Cardiac fibroblast (primary cell): ENCODE measurements around the gene PLEKHA8.

Source experiments
- DNase-seq, 2 donors: peaks; one replicate each; pipeline versions ENCODE4 v3.0.0 to v3.0.0-alpha.2; 2010; ENCODE audit warnings: low read depth in 2 of 2
- H3K4me3 ChIP-seq, 2 donors: replicated peaks in 1 of 2; 1 replicate in 1 of 2; 2 replicates in 1 of 2; pipeline ENCODE4 v1.5.1; 2011; ENCODE audit warnings: low read depth in 2 of 2, low read length in 2 of 2, mild to moderate bottlenecking in 2 of 2, moderate library complexity in 1 of 2
- CTCF ChIP-seq: IDR thresholded peaks from one replicate; pipeline ENCODE4 v1.5.1; 2011; ENCODE audit warnings: low read depth, mild to moderate bottlenecking, low read length, inconsistent platforms

Gene PLEKHA8

GRCh38 chr7:29990931-29991330, 37.3 kb upstream of the PLEKHA8 start:
- no peak for TF ChIP-seq CTCF
- DNase-seq = no peak
- H3K4me3 ChIP-seq = no peak overlapping the region

DNA sequence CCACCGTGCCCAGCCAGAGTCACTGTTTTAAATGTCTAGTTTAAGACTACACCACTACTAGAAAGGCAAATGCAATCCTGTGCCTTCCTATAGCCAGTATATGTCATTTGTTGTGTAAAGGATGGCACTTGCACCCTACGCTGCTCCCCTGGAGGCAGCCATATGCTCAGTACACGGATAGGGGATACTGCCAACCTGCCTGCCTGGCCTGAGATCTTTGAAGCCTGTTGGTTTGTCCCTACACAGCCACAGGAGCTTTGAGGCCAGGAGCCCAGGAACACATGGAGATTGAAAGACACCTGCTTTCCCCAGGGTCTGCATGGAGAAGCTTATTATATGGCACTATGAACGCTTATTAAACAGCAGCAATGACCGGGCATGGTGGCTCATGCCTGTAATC, 36.3 kb upstream of the PLEKHA8 start:
- DNase-seq = no peak
- no peak overlapping the region for H3K4me3 ChIP-seq
- no peak for TF ChIP-seq CTCF

GRCh38 chr7:29993140-29993539, 35.1 kb upstream of the PLEKHA8 start:
- no peak for DNase-seq
- no peak for TF ChIP-seq CTCF
- H3K4me3 ChIP-seq = no peak overlapping the region

DNA sequence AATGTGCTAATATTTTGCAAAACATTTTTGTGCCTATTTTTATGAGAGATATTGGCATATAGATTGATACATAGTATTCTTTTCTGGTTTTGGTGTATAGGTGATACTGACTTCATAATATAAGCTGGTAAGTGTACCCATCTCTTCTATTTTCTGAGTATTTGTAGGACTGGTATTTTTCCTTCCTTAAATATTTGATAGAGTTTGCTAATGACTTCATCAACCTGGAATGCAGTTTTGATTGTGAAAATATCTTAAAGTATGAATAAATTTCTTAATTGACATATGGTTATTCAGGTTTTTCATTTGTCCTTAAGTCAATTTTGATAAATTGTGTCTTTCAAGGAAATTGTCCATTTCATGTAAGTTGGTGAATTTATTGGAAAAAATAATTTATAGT, 32.6 kb upstream of the PLEKHA8 start:
- no peak for TF ChIP-seq CTCF
- DNase-seq = peak in 1 of 2 donors; percentile 32
- no peak overlapping the region for H3K4me3 ChIP-seq

GRCh38 chr7:29996321-29996720, 31.9 kb upstream of the PLEKHA8 start:
- no peak overlapping the region for H3K4me3 ChIP-seq
- DNase-seq = no peak
- TF ChIP-seq CTCF = no peak

GRCh38 chr7:29998489-29998888, 29.7 kb upstream of the PLEKHA8 start:
- TF ChIP-seq CTCF = no peak
- DNase-seq = no peak
- H3K4me3 ChIP-seq = no peak overlapping the region

DNA sequence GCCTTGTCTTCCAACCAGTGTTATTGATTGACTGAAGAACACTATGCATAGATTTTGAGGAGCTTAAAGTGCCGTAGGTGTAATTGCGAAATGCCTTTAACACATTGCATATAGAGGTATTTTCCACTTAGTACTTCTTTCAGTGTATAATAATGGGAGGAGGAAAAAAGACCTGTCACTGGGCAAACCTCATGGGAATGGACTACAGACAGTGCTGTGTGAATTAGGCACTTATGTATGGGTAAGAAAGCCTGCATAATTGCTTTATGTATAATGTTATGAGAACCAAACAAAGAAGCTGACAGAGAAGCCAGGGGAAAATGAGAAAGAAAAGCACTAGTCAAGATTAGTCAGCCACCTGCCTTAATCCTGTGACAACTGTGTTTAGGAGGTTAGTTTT, 26.2 kb upstream of the PLEKHA8 start:
- H3K4me3 ChIP-seq = no peak overlapping the region
- no peak for DNase-seq
- no peak for TF ChIP-seq CTCF
